ENCODE measurements around the gene ALX4.

The ALX4 gene

GRCh38 chr11:44326615-44327475, 16.9 kb upstream of the ALX4 start:
- DNase-seq: no peak
- no peak overlapping the region for H3K27ac ChIP-seq (ENCODE audit: insufficient read depth, low read length, poor library complexity, severe bottlenecking)
- no peaks in the 10 kb centered on the region for H3K9me3 ChIP-seq (ENCODE audit: control insufficient read depth, low read length)
- H3K36me3 ChIP-seq (ENCODE audit: control insufficient read depth, insufficient read depth, low read length): no peaks in the 10 kb centered on the region
- peaks cover 18% of the 10 kb centered on the region for H3K27me3 ChIP-seq (replicated peaks; ENCODE audit: control insufficient read depth, insufficient read depth, low read length, poor library complexity, severe bottlenecking)
- no peak overlapping the region for H3K4me3 ChIP-seq (ENCODE audit: insufficient read depth, low read depth, low read length, poor library complexity, severe bottlenecking)
- H3K4me1 ChIP-seq (ENCODE audit: control insufficient read depth, insufficient read depth, low read length, poor library complexity, severe bottlenecking): no peaks in the 10 kb centered on the region

- Histone ChIP-seq H3K9me3 (ENCODE audit: control insufficient read depth, low read length) (no peaks in the 10 kb centered on the region), H3K36me3 (ENCODE audit: control insufficient read depth, insufficient read depth, low read length) (no peaks in the 10 kb centered on the region), H3K27ac (ENCODE audit: insufficient read depth, low read length, poor library complexity, severe bottlenecking) (no peak overlapping the region), H3K4me1 (ENCODE audit: control insufficient read depth, insufficient read depth, low read length, poor library complexity, severe bottlenecking) (no peaks in the 10 kb centered on the region), H3K27me3 (replicated peaks; ENCODE audit: control insufficient read depth, insufficient read depth, low read length, poor library complexity, severe bottlenecking) (peaks cover 21% of the 10 kb centered on the region), H3K4me3 (ENCODE audit: insufficient read depth, low read depth, low read length, poor library complexity, severe bottlenecking) (no peak overlapping the region)
- no peak for DNase-seq
Measured at GRCh38 chr11:44325698-44326097, 15.8 kb upstream of the ALX4 start.

GRCh38 chr11:44324749-44325525, 15.0 kb upstream of the ALX4 start:
- Histone ChIP-seq H3K4me3 (ENCODE audit: insufficient read depth, low read depth, low read length, poor library complexity, severe bottlenecking) (no peak overlapping the region), H3K9me3 (ENCODE audit: control insufficient read depth, low read length) (no peaks in the 10 kb centered on the region), H3K27ac (ENCODE audit: insufficient read depth, low read length, poor library complexity, severe bottlenecking) (no peak overlapping the region), H3K36me3 (ENCODE audit: control insufficient read depth, insufficient read depth, low read length) (no peaks in the 10 kb centered on the region), H3K27me3 (replicated peaks; ENCODE audit: control insufficient read depth, insufficient read depth, low read length, poor library complexity, severe bottlenecking) (peaks cover 21% of the 10 kb centered on the region), H3K4me1 (ENCODE audit: control insufficient read depth, insufficient read depth, low read length, poor library complexity, severe bottlenecking) (no peaks in the 10 kb centered on the region)
- DNase-seq: no peak

DNA sequence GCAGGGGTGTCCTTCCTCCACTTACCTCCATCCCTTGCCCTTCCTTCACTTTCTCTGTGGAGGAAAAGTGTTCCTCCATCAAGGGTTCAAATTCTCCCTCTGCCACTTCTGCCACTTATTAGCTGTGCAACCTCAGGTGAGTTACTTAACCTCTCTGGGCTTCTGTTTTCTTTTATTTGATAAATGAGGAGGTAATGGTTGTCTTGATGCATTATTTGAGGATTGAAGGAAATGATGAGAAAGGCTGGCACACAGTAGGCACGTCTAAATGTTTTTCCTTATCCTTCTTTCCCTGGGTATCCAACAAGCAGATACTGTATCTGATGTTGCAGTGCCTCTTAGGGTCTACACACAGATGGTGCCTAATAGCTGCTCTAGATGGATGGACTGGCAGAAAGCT, 14.3 kb upstream of the ALX4 start:
- Histone ChIP-seq H3K4me1 (ENCODE audit: control insufficient read depth, insufficient read depth, low read length, poor library complexity, severe bottlenecking) (no peaks in the 10 kb centered on the region), H3K27me3 (replicated peaks; ENCODE audit: control insufficient read depth, insufficient read depth, low read length, poor library complexity, severe bottlenecking) (peaks cover 21% of the 10 kb centered on the region), H3K27ac (ENCODE audit: insufficient read depth, low read length, poor library complexity, severe bottlenecking) (no peak overlapping the region), H3K36me3 (ENCODE audit: control insufficient read depth, insufficient read depth, low read length) (no peaks in the 10 kb centered on the region), H3K4me3 (ENCODE audit: insufficient read depth, low read depth, low read length, poor library complexity, severe bottlenecking) (no peak overlapping the region), H3K9me3 (ENCODE audit: control insufficient read depth, low read length) (no peaks in the 10 kb centered on the region)
- no peak for DNase-seq

DNA sequence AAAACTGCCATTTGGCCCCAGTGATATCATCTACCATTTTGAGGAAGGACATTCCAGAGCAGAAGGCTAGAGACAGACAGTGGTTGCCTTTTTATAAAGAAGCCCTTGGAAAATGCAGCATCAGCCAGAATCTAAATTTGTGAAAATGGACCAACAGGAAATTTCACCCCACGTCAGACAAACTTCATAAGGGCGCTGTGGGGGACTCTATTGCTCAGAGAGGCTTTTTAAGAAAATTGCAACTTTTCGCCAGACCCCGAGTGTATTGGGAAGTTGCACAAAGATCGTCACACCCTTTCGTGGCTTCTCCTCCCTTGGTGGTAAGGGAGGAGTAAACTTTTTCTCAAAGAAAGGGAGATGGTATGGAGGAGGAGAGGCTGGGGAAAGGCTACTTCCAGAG, 12.3 kb upstream of the ALX4 start:
- H3K4me3 ChIP-seq (ENCODE audit: insufficient read depth, low read depth, low read length, poor library complexity, severe bottlenecking): no peak overlapping the region
- no peaks in the 10 kb centered on the region for H3K9me3 ChIP-seq (ENCODE audit: control insufficient read depth, low read length)
- peaks cover 31% of the 10 kb centered on the region for H3K27me3 ChIP-seq (replicated peaks; ENCODE audit: control insufficient read depth, insufficient read depth, low read length, poor library complexity, severe bottlenecking)
- no peak for DNase-seq
- no peaks in the 10 kb centered on the region for H3K36me3 ChIP-seq (ENCODE audit: control insufficient read depth, insufficient read depth, low read length)
- no peak overlapping the region for H3K27ac ChIP-seq (ENCODE audit: insufficient read depth, low read length, poor library complexity, severe bottlenecking)
- no peaks in the 10 kb centered on the region for H3K4me1 ChIP-seq (ENCODE audit: control insufficient read depth, insufficient read depth, low read length, poor library complexity, severe bottlenecking)

DNA sequence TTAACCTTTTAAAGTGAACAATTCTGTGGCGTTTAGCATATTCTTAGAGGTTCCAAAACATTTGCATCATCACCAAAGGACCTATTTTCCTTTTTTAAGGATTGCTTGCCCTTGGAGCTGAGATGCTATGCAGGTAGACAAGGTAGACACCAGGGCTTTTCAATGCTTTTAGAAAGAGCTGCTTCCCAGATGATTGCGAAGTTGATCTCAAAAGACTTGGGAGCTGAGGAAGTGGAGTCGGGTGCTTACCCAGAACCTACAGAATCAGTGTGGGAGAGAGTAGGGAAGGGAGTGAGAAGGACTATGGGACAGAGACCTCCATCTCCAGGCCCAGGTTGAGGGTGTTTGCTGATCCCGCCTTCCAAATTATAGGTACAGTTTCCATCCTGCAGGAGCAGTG, 11.1 kb upstream of the ALX4 start:
- peaks cover 42% of the 10 kb centered on the region for H3K27me3 ChIP-seq (replicated peaks; ENCODE audit: control insufficient read depth, insufficient read depth, low read length, poor library complexity, severe bottlenecking)
- DNase-seq: no peak
- H3K27ac ChIP-seq (ENCODE audit: insufficient read depth, low read length, poor library complexity, severe bottlenecking): no peak overlapping the region
- H3K4me3 ChIP-seq (ENCODE audit: insufficient read depth, low read depth, low read length, poor library complexity, severe bottlenecking): no peak overlapping the region
- no peaks in the 10 kb centered on the region for H3K9me3 ChIP-seq (ENCODE audit: control insufficient read depth, low read length)
- no peaks in the 10 kb centered on the region for H3K36me3 ChIP-seq (ENCODE audit: control insufficient read depth, insufficient read depth, low read length)
- H3K4me1 ChIP-seq (ENCODE audit: control insufficient read depth, insufficient read depth, low read length, poor library complexity, severe bottlenecking): peaks cover 6% of the 10 kb centered on the region

DNA sequence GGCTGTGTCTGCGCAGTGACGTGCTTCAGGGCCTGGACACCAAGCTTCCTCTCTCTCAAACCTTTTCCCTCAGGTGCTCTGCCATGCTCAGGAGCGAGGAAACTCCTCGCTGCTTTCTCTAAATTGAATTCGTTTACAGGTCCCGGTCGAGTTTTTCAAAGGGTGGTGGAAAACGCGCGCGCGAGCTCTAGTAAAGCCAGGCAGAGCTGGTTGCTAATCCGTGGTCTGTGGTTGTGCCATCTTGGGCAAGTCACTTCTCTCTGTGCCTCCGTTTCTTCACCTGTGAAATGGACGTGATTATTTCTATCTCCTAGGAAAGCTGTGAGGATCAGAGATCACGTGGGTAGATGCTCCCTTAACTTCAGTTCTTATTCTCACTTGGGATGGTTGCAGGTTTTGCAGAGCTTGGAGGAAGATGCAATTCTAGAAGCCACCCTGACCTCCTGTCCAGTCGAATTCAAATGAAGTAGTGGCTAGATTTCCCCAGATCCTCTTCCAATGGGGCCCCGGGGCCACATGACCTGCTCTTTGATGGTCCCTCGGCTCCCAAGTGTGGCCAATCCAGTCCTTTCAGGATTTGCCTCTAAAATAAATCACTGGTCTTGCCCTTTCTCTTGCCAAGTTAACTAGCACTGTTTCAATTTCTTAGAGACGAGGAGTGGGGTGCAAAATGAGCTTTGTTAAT, 10.5 kb upstream of the ALX4 start:
- Histone ChIP-seq H3K4me1 (ENCODE audit: control insufficient read depth, insufficient read depth, low read length, poor library complexity, severe bottlenecking) (peaks cover 6% of the 10 kb centered on the region), H3K27ac (ENCODE audit: insufficient read depth, low read length, poor library complexity, severe bottlenecking) (no peak overlapping the region), H3K9me3 (ENCODE audit: control insufficient read depth, low read length) (no peaks in the 10 kb centered on the region), H3K36me3 (ENCODE audit: control insufficient read depth, insufficient read depth, low read length) (no peaks in the 10 kb centered on the region), H3K4me3 (ENCODE audit: insufficient read depth, low read depth, low read length, poor library complexity, severe bottlenecking) (no peak overlapping the region), H3K27me3 (replicated peaks; ENCODE audit: control insufficient read depth, insufficient read depth, low read length, poor library complexity, severe bottlenecking) (peaks cover 47% of the 10 kb centered on the region)
- no peak for DNase-seq

DNA sequence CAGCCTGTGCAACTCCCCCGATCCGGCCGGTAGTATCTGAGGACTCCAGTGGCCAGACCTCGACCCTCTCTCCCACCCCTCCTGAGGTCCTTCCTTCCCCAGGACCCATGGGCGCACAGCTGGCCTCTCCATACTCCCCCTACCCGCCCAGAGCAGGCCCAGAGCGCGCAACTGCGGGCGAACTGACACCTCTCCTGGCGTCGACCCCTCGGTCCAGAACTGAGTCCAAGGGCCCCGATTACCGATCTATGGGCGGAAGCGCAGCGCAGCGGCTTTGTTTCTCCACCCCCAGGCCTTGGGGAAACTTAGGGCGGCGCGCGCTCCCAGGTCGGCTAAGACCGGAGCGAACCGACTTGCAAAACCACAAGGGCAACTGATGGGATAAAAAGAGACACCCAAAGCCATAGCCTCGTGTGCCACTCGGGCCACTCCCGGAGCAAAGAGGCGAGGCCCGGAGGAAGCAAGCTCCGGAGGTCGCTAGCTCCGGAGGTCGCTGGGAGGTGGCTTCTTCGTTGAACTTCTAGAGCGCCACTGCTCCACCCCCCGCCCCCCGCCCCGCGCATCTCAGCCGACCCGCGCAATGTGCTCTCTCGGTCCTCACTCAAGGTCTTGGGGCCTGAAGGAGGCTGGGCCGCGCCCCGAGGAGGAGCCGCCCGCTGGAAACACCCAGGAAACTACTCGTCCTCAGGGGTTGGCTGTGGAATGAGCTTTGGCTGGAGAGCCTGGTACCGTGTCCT, 9.8 kb upstream of the ALX4 start:
- Histone ChIP-seq H3K4me3 (ENCODE audit: insufficient read depth, low read depth, low read length, poor library complexity, severe bottlenecking) (no peak overlapping the region), H3K4me1 (ENCODE audit: control insufficient read depth, insufficient read depth, low read length, poor library complexity, severe bottlenecking) (peaks cover 6% of the 10 kb centered on the region), H3K36me3 (ENCODE audit: control insufficient read depth, insufficient read depth, low read length) (no peaks in the 10 kb centered on the region), H3K27ac (ENCODE audit: insufficient read depth, low read length, poor library complexity, severe bottlenecking) (no peak overlapping the region), H3K27me3 (replicated peaks; ENCODE audit: control insufficient read depth, insufficient read depth, low read length, poor library complexity, severe bottlenecking) (peaks cover 50% of the 10 kb centered on the region), H3K9me3 (ENCODE audit: control insufficient read depth, low read length) (no peaks in the 10 kb centered on the region)
- no peak for DNase-seq

- Histone ChIP-seq H3K36me3 (ENCODE audit: control insufficient read depth, insufficient read depth, low read length) (no peaks in the 10 kb centered on the region), H3K27me3 (replicated peaks; ENCODE audit: control insufficient read depth, insufficient read depth, low read length, poor library complexity, severe bottlenecking) (peaks cover 53% of the 10 kb centered on the region), H3K9me3 (ENCODE audit: control insufficient read depth, low read length) (no peaks in the 10 kb centered on the region), H3K4me3 (ENCODE audit: insufficient read depth, low read depth, low read length, poor library complexity, severe bottlenecking) (no peak overlapping the region), H3K4me1 (ENCODE audit: control insufficient read depth, insufficient read depth, low read length, poor library complexity, severe bottlenecking) (peaks cover 6% of the 10 kb centered on the region), H3K27ac (ENCODE audit: insufficient read depth, low read length, poor library complexity, severe bottlenecking) (no peak overlapping the region)
- DNase-seq: no peak
Measured at GRCh38 chr11:44319170-44319551, 9.2 kb upstream of the ALX4 start.
